Fibroblast of the aortic adventitia (primary cell): Measurements from ENCODE around the gene POU6F1. TPM values are rescaled to one million over a fixed set of nuclear protein-coding genes. Genes with fewer than 3 reads are reported as not detected.

Experiments used
- DNase-seq: peaks from one replicate; pipeline ENCODE4 v3.0.0-alpha.2; 2010; ENCODE audit warnings: low read depth
- H3K4me3 ChIP-seq: 2 replicates; pipeline ENCODE4 v1.5.1; 2011; ENCODE audit warnings: low read depth, mild to moderate bottlenecking, control low read depth, low read length, moderate library complexity
- total RNA-seq: library from RNA; depleted of rRNA; stranded (reverse); fragments of >200 nt; gene quantifications from 2 replicates; pipeline ENCODE4 v1.2.3, GENCODE V29; 2012; ENCODE audit warnings: low replicate concordance
- TF ChIP-seq, protein P1 (sequence below): IDR thresholded peaks from 2 replicates; pipeline ENCODE4 v1.5.1; 2011; ENCODE audit warnings: mild to moderate bottlenecking, low read length, control low read depth, inconsistent platforms; ENCODE audit not compliant: insufficient read depth

The POU6F1 gene
- total RNA-seq, 1 donor, result 5.7 TPM

DNA sequence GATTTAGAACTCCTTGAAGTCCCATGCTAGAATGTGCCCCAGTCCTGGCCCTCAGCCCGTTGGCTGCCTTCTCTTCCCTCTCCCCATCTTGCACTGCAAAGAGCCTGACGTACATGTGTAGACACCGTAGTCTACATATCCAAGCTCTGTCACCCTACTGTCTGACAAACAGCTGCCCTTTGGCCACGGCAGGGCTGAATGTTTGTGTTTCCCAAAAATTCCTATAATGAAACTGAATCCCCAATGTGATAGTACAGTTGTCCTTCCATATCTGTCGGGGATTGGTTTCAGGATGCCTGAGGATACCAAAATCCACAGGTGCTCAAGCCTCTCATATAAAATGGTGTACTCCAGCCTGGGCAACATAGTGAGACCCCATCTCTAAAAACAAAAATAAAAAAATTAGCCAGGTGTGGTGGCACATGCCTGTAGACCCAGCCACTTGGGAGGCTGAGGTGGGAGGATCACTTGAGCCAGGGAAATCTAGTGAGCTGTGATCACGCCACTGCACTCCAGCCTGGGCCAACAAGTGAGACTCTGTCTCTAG is 32.6 kb downstream of the POU6F1 start:
- DNase-seq, result no peak
- TF ChIP-seq, protein P1, sequence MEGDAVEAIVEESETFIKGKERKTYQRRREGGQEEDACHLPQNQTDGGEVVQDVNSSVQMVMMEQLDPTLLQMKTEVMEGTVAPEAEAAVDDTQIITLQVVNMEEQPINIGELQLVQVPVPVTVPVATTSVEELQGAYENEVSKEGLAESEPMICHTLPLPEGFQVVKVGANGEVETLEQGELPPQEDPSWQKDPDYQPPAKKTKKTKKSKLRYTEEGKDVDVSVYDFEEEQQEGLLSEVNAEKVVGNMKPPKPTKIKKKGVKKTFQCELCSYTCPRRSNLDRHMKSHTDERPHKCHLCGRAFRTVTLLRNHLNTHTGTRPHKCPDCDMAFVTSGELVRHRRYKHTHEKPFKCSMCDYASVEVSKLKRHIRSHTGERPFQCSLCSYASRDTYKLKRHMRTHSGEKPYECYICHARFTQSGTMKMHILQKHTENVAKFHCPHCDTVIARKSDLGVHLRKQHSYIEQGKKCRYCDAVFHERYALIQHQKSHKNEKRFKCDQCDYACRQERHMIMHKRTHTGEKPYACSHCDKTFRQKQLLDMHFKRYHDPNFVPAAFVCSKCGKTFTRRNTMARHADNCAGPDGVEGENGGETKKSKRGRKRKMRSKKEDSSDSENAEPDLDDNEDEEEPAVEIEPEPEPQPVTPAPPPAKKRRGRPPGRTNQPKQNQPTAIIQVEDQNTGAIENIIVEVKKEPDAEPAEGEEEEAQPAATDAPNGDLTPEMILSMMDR, result no peak
- H3K4me3 ChIP-seq, result no peak overlapping the region

DNA sequence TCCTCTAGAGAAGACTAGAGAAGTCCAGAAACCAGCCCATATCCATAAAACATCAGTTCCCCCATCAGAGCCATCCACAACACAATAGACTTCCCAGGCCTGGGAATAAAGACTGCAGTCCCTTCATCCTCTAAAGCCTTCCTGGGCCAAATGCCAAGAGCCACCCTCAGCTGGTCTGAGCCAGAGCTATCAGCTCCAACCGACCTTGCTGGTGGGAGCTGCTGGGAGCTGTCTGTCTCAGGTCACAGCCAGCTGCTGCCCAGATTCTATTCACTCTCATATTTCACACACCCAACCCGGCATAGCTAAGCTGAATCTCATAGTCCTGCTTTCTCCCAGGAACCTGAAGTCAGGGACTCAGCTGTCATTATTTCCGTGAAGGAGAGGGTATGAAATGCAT is 34.0 kb downstream of the POU6F1 start:
- TF ChIP-seq, protein P1, result no peak
- DNase-seq, result peak; percentile 52
- H3K4me3 ChIP-seq, result no peak overlapping the region

DNA sequence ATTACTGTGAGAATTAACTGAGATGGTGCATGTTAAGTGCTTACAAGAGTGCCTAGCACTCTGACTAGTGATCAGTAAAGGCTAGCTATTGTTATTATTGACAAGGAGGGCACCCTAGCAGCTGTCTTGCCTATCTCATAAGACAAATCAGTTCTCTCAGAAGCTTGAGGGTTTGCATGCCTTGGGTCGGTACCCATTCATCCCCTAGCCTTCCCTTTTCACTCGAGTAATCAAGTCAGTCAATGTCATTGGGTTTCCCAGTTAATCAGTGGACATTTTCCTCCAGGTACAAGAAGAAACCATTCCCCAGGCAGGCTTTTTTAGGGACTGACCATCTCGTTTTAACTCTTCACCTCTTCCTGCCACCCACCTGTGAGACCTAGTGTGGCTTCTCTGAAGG is 34.5 kb downstream of the POU6F1 start:
- no peak for DNase-seq
- H3K4me3 ChIP-seq, result no peak overlapping the region
- TF ChIP-seq, protein P1, result no peak

DNA sequence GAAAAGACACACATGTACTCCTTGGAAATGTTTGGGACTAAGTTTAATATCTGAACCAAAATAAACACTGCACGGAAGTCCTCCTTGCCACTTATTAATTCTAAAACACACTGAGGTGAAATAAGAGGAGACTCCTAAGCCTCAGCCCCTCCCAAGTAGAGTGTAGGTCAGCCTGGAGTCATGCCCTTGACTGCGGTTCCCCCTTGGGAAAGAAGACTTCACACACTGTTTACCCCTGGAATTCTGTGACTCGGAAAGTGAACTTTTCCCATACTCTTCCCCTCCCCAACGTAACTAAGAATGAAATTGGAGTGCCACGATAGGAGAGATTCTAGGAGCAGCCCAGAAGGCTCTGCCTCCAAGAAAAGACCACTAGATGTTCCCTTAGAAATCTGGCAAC is 36.3 kb downstream of the POU6F1 start:
- no peak for DNase-seq
- TF ChIP-seq, protein P1, result no peak

DNA sequence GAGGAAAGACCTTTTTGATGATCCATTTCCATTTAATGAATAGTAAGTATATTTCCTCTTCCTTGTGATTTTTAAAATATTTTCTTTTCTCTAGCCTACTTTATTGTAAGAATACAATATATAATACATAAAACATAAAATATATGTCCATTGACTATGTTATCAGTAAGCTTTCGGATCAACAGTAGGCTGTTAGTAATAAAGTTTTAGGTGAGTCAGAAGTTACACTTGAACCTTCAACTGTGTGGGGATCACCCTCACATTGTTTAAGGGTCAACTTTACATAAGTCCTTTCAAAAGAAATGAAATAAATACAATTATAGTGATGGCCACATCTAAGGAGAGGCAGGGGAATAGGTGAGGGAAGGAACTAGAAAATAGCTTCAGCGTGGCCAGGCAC is 40.0 kb downstream of the POU6F1 start:
- DNase-seq, result no peak
- H3K4me3 ChIP-seq, result no peak overlapping the region
- TF ChIP-seq, protein P1, result no peak

More for the DNA sequence above, 36.3 kb downstream of the POU6F1 start:
- H3K4me3 ChIP-seq, result no peak overlapping the region

DNA sequence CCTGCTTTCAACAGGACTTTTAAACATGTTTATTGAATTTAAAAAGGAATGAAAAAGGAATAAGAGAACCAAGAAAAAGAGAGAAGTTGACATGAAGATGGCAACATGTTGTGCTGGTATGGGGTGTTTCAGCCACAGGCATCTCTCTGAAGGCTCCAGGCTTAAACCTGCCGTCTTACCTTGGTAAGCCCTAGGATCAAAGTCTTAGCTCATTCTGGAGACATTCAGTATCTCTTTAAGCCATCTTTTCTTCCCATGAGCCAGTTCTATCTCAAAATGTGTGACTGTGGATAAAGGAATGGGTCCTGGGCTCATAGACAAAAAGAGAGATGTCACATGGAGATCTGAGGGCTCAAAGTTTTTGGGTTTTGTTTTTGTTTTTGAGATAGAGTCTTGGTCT is 43.4 kb downstream of the POU6F1 start:
- DNase-seq, result no peak
- TF ChIP-seq, protein P1, result no peak
- H3K4me3 ChIP-seq, result no peak overlapping the region
